ENCODE results near the gene ZNF385B. TPM values are rescaled to one million over a fixed set of nuclear protein-coding genes. Genes with fewer than 3 reads are reported as not detected.

ZNF385B gene
- total RNA-seq, 1 donor from 2014 or later, result 0.11 TPM

- Mint-ChIP-seq H3K36me3 (no peaks in the 10 kb centered on the region), H3K4me3 (no peak overlapping the region), H3K9me3 (peaks cover 3% of the 10 kb centered on the region), H3K27me3 (ENCODE audit: low read depth) (no peaks in the 10 kb centered on the region), H3K27ac (no peak overlapping the region), H3K4me1 (peaks cover 40% of the 10 kb centered on the region)
- no peak for TF ChIP-seq CTCF (IDR thresholded peaks at IDR 0.05; ENCODE audit: unreplicated experiment)
- no peak for DNase-seq (ENCODE audit: low spot score in 2 of 2, unreplicated experiment in 2 of 2)
Measured at GRCh38 chr2:179440642-179441251, 420.7 kb downstream of the ZNF385B start.

DNA sequence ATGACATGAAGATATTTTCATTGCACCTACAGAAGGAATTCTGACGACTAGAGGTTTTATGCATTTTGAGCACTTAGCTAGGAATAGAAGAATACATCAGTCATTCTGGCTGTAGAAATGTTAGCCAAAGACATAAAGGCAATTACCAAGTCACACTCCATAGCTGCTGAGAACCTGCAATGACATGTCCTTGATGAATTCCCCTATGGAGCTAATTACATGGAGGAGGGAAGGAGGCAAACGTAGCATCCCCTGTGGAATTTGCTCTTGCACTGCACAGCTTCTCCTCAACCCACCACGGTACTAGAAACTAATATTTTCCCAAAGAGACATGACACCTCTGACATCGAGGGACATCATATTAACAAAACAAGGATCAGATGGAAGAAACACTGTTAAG lies 422.8 kb downstream of the ZNF385B start:
- no peaks in the 10 kb centered on the region for H3K27me3 Mint-ChIP-seq (ENCODE audit: low read depth)
- no peak overlapping the region for H3K27ac Mint-ChIP-seq
- H3K4me3 Mint-ChIP-seq, result no peak overlapping the region
- peaks cover 24% of the 10 kb centered on the region for H3K4me1 Mint-ChIP-seq
- TF ChIP-seq CTCF (IDR thresholded peaks at IDR 0.05; ENCODE audit: unreplicated experiment), result no peak
- DNase-seq (ENCODE audit: low spot score in 2 of 2, unreplicated experiment in 2 of 2), result no peak
- H3K9me3 Mint-ChIP-seq, result peaks cover 3% of the 10 kb centered on the region
- H3K36me3 Mint-ChIP-seq, result no peaks in the 10 kb centered on the region

- H3K4me1 Mint-ChIP-seq, result peaks cover 12% of the 10 kb centered on the region
- no peaks in the 10 kb centered on the region for H3K36me3 Mint-ChIP-seq
- H3K9me3 Mint-ChIP-seq, result peaks cover 3% of the 10 kb centered on the region
- no peak overlapping the region for H3K4me3 Mint-ChIP-seq
- peaks cover 2% of the 10 kb centered on the region for H3K27me3 Mint-ChIP-seq (ENCODE audit: low read depth)
- no peak overlapping the region for H3K27ac Mint-ChIP-seq
- no peak for DNase-seq (ENCODE audit: low spot score in 2 of 2, unreplicated experiment in 2 of 2)
- TF ChIP-seq CTCF (IDR thresholded peaks at IDR 0.05; ENCODE audit: unreplicated experiment), result no peak
Measured at GRCh38 chr2:179437430-179437829, 424.0 kb downstream of the ZNF385B start.

GRCh38 chr2:179435566-179435965 lies 425.8 kb downstream of the ZNF385B start:
- no peak for TF ChIP-seq CTCF (IDR thresholded peaks at IDR 0.05; ENCODE audit: unreplicated experiment)
- Mint-ChIP-seq H3K27me3 (ENCODE audit: low read depth) (peaks cover 11% of the 10 kb centered on the region), H3K4me1 (peaks cover 12% of the 10 kb centered on the region), H3K4me3 (no peak overlapping the region), H3K9me3 (no peaks in the 10 kb centered on the region), H3K36me3 (no peaks in the 10 kb centered on the region), H3K27ac (no peak overlapping the region)
- no peak for DNase-seq (ENCODE audit: low spot score in 2 of 2, unreplicated experiment in 2 of 2)

- Mint-ChIP-seq H3K4me3 (no peak overlapping the region), H3K27ac (no peak overlapping the region), H3K36me3 (no peaks in the 10 kb centered on the region), H3K4me1 (peaks cover 11% of the 10 kb centered on the region), H3K27me3 (ENCODE audit: low read depth) (peaks cover 11% of the 10 kb centered on the region), H3K9me3 (no peaks in the 10 kb centered on the region)
- no peak for TF ChIP-seq CTCF (IDR thresholded peaks at IDR 0.05; ENCODE audit: unreplicated experiment)
- DNase-seq (ENCODE audit: low spot score in 2 of 2, unreplicated experiment in 2 of 2), result no peak
Measured at GRCh38 chr2:179435000-179435399, 426.4 kb downstream of the ZNF385B start.

DNA sequence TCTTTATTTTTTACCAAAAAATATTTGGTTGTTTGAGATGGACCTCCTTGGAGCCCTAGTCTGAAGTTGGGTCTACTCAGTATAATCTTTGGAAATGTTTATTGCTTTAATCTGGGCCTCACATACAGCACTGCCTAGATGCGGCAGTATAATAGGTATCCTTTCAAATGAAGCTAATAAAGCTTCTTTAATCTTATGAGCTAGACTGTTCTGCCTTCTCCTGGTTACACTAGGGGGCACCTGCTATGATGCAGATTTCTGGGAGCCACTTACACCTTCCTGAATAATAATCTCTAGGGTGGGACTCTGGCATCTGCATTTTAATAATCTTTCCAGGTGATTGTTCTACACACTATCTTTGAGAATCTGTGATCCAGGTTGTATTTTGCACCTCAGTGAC lies 427.1 kb downstream of the ZNF385B start:
- Mint-ChIP-seq H3K4me1 (peaks cover 11% of the 10 kb centered on the region), H3K27me3 (ENCODE audit: low read depth) (peaks cover 15% of the 10 kb centered on the region), H3K36me3 (no peaks in the 10 kb centered on the region), H3K4me3 (no peak overlapping the region), H3K9me3 (no peaks in the 10 kb centered on the region), H3K27ac (no peak overlapping the region)
- TF ChIP-seq CTCF (IDR thresholded peaks at IDR 0.05; ENCODE audit: unreplicated experiment), result no peak
- DNase-seq (ENCODE audit: low spot score in 2 of 2, unreplicated experiment in 2 of 2), result no peak
